ENCODE results near the gene RAB43.
"Not testable (repeated sequence)": the region's sequence is repeated elsewhere in the genome, so short reads cannot be mapped to it uniquely, and the experiment has no call there.

Gene RAB43

GRCh38 chr3:129121016-129121791 is 400 bp downstream of the RAB43 start:
- no peak for DNase-seq

DNA sequence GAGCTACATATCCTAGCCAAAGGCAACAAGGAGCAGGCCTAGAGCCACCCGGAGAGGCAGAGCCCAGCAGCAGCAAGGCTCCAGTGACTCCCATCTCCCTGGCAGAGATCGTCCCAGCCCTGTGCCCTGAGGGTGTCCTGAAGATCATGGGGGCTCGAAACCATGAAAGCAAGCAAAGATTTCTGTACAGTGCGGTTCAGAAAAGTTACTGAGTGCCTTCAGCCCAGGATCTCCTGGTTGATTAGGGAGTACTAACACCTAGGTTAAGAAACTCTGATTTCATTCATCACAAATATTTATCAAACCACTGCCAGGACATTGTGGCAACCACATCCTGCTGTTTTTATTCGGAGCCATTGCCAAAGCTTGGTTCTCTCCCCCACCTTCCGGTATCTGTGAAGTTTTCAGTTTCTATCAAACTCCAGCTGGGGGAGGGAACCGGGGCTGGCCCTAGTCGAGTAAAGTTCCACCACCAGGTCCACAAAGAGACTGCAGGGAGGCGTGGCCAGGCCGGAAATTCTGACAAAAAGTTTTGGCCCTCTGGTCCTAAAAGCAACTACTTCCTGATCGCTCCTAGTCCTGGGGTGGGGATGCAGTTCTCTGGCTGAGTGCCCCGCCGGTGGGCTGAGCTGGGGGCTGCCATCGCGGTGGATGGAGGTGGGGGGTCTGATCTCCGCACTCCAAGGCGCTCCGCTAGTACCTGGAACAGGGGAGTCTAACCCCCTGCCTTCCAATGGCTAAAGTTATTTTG is 1.2 kb downstream of the RAB43 start:
- peak; percentile 88 for DNase-seq

GRCh38 chr3:129119365-129120100 is 2.1 kb downstream of the RAB43 start:
- DNase-seq, result no peak

DNA sequence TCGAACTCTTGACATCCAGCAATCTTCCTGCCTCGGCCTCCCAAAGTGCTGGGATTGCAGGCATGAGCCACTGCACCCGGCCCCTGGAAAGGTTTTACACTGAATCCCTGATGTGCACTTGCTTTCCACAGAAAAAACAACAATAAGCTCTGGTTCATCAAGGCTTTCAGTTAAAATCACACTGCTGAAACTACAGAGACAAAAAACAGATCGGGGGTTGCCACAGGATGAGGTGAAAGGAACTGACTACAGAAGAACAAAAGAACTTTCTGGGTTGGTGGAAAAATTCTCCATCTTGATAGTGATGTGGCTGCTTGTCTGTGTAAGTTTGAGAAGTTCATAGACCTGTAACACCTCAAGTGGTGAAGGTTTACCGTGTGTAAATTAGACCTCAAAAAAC is 2.9 kb downstream of the RAB43 start:
- no peak for DNase-seq

GRCh38 chr3:129117134-129117533 is 4.5 kb downstream of the RAB43 start:
- no peak for DNase-seq

GRCh38 chr3:129116482-129116946 is 5.1 kb downstream of the RAB43 start:
- no peak for DNase-seq

DNA sequence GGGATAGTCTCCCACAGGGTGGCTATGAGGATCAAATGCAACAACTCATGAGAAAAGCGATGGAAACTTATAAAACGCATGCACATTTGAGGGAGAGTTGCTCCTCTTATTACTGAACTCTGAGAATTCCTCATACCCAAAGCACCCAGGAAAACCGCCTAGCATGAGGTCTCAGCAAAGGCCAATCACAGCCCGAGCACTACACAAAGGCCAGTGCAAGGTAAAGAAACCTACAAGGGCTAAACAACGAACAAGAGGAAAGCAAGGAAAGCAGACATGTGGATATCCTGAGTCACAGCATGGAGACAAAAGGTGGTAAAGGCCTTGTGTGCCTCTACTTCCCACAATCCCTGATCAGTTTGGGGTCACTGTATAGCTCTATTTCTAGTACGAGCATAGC is 7.1 kb downstream of the RAB43 start:
- no peak for DNase-seq

DNA sequence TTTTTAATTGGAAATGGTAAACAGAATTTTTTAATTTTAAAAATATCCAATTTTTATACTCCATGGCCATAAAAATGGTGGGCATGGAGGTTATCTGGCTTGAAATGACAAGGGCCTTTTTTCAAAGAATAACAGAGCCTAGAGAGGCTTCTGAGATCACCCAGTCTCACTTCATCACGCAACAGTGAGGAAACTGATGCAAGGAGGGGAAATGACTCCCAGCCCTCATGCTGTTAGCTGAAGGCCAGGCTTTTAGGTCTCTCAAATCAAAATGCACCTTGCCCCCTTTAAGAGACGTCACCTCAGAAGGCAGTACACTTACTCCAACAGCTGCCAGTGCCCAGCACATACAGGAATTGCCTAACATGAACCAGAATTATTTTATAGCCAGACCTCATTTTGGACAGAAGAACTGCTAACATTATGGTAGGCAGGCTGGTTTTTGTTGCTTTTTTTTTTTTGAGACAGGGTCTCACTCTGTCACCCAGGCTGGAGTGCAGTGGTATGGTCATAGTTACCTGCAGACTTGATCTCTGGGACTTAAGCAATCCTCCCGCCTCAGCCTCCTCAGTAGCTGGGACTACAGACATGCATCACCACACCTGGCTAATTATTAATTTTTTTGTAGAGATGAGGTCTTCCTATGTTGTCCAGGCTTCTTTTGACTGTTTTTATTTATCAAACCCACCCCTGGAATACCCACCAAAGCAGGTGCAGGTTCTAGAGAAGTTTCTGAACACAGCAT is 9.1 kb downstream of the RAB43 start:
- DNase-seq, result peak; percentile 56

DNA sequence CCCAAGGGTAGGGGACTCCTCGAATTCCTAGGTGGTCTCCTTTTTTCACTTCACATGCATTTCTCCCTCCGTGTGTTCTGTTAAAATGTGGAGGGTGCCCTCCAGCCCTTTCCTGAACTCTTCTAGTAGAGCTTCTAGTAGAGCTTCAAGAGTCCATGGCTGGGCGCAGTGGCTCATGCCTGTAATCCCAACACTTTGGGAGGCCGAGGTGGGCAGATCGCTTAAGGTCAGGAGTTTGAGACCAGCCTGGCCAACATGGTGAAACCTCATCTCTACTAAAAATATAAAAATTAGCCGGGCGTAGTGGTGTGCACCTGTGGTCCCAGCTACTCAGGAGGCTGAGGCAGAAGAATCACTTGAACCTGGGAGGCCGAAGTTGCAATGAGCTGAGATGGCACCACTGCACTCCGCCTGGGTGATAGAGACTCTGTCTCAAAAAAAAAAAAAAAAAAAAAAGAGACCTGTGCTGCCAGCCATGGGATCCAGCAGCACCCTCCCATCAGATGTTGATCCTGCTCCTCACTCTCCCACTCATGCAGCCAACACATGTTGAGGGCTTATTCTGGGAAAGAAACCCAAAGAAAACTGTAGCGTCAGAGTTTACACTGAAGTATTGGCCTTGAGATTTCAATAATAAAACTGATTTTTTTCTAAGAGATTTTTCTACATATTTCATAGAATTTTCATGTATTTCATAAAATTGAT is 10.4 kb downstream of the RAB43 start:
- not testable (repeated sequence) for DNase-seq

DNA sequence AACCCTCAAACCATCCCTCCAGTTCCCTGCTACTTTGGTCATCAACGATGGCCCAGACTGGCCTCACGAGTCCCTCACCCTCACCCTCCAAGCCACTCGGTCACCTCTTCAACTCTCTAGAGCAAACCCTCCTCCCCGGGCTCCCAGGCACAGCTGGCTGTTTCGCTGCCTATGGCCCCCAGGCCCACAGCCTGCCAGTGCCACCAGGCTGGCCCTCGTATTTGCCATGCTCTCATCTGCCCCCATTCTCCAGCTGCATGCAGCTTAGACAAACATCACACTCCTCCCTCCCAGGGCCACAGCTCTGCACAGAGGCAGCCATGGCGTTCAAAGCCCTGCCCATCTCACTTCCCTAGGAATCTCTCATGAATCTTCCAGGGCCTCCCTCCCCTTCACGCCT is 13.8 kb downstream of the RAB43 start:
- no peak for DNase-seq

DNA sequence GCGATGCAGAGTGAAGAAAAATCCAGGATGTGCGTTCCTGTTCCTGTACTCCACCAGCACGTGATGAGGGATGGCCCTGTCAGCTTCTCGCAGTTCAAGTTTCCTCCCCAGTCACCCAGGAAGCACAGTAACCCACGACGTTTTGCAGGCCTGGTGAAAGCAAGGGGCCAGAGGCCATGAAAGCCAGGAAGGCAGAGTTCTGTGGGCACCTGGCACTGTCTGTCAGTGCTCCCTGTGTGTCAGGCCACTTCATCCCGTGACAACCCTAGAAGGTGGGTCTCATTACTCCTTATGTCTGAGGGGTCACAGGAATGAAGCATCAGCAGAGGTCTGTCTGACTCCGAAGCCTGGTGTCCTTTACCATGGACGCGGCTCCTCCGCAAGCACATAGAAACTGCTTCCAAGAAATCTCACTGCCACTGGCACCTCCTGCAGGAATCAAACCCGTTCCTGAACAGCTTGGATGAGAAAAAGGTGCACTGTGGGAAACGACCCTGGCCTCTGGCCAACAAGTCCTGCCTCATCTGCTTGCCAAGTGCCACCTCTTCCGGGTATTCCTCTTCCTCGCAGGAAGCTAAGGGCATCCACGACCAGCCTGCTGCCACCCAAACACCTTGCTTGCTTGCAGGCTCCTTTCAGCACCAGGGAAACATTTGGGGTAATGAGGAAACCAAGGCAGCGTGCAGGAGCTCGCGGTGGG is 14.6 kb downstream of the RAB43 start:
- DNase-seq, result no peak

GRCh38 chr3:129106320-129106719 is 15.3 kb downstream of the RAB43 start:
- no peak for DNase-seq

- no peak for DNase-seq
Measured at GRCh38 chr3:129105862-129106261, 15.7 kb downstream of the RAB43 start.

DNA sequence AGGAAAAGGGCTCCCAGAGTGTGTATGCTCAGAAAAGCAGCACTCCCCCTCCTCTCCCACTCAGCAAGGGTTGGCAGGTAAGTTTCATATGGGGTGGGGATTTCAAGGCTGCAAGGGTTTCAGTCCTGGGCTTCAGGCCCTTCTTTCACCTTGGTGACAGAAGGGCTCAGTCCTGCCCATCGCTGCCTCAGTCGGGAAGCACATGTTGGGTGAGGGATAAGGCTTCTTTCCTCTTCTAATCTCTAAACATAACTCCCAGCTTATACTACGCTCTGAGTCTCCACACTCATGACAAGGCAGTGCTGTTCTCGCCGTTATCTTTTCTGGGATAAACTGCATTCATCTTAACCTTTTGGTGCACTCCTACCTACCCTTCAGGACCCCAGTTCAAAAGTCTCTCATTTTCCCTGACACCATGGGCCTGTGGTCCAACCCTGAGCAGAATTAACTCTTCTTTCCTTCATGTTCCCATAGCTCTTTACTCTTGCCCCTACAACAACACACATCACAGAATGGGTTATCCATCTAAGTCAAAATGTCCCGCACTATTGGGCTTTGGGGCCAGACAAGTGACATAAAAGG is 17.0 kb downstream of the RAB43 start:
- no peak for DNase-seq

GRCh38 chr3:129104051-129104450 is 17.6 kb downstream of the RAB43 start:
- DNase-seq, result no peak

DNA sequence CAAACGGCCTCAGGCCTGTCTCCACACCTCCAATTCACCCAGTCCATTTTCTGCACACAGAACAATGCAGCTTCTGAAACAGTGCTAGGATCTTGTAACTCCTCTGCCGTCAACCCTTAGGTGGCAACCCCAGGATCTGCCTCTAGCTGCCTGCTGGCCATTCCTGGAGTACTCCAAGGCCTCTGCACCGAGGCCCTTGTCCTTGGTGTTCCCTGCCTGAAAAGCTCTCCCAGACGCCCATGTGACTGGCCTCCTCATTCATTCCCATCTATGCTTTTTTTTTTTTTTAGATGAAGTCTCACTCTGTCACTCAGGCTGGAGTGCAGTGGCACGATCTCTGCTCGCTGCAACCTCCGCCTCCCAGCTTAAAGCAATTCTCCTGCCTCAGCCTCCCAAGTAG is 18.3 kb downstream of the RAB43 start:
- no peak for DNase-seq

DNA sequence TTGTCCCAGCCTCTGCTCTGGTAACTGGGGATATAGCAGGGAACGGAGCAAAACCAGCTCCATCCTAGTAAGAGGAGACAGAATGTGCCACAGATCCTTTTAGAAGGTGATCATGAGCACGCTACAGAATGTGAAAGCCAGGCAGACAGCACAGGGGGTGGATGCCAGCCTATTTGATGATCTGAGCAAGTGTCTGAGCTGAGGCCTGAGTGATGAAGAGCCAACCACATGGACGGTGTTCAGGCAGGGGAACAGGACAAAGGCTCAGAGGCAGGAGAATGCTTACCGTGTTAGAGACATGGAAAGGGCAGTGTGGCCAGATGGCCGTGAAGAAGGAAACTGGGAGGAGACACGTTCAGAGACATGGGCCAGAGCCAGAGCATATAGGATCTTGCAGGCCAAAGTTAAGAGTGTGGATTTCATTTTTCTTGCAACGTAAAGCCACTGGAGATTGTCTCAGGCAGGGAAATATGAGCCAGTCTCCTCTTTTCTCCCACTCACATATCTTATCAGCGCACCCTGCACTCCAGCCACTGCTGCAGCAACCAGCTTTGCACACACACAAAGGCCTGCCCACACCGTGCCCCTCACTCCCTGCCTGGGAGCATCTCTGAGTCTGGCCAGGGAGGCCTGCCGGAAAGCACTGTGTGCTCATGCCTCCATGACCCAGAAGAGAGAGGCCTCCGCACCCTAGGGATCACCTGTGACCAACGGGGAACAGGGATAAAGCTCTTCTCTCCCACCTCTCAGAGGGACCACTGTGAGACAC is 20.1 kb downstream of the RAB43 start:
- DNase-seq, result no peak

DNA sequence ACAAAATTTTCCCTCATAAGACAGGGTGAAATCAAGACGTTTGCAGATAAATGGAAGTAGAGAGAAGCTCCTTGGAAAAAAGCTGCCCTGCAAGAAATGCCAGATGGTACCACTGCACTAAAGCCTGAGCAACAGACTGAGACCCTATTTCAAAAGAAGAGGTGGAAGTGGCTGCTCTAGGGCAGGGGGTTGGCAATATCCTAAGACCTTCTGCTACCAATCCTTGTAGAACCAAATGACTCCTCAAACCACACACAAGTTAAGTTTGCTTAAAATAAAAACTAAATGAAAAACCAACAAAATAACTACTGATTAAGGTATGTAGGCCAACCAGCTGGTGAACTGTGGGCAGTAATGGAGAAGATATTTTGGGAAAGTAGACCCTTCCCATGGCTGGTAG is 21.3 kb downstream of the RAB43 start:
- no peak for DNase-seq

- DNase-seq, result no peak
Measured at GRCh38 chr3:129095285-129095684, 26.3 kb downstream of the RAB43 start.

GRCh38 chr3:129088312-129088711 is 33.3 kb downstream of the RAB43 start:
- not testable (repeated sequence) for DNase-seq
